ENCODE measurements around the gene SYTL3. TPM values are rescaled to one million over a fixed set of nuclear protein-coding genes. Genes with fewer than 3 reads are reported as not detected.

The SYTL3 gene
- total and polyA plus RNA-seq, 2 donors (not counting 1 experiment from before 2014, with no cell fraction given): 1.1 to 5.4 TPM

DNA sequence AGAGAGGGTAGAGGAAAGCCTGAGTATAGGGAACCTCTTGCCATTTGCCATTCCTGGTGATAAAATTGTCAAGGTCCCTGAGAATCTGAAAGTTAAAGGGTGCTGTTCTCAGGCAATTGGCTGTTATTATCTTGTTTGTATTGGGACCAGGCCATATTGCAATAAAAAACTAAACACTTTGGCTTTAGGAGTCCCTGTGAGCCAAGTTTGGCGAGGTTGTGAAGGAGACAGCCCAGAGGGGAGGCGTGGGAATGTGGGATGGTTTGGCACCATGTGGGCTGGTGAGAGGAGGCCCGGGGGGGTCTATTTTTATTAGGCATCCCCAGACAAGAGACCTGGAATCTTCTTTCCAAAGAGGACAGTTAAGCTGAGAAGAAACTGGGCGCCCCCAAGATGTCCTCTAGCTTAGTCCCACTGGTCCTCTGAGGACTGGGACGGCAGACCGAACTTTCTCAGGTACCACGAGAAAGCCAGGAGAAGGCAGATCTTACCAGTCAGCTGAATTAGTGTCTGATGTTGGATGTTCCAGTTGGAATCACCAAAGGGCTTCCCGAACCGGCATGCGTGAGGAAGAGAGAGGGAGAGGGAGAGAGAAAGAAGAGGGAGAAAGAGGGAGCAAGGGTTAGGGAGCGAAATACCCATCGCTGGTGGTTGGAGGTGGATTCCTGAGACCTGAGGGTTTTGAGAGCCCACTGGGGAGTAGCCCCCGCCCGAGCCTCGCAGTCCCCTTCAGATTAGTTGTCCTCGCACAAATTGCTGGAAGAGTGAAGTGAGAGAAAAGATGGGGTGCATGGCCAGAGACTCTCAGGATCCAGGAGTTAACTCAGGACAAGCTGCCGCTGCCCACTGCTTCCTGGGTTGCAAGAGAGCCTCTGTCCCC lies 29.7 kb upstream of the SYTL3 start:
- no peaks in the 10 kb centered on the region for H3K4me1 ChIP-seq (ENCODE audit: control insufficient read depth in 2 of 2, insufficient read depth in 2 of 2, low read length in 2 of 2)
- no peak for TF ChIP-seq EZH2 (IDR thresholded peaks at IDR 0.05; ENCODE audit: borderline replicate concordance, insufficient read depth, low read depth, low read length, poor library complexity, severe bottlenecking)
- TF ChIP-seq, protein P1, sequence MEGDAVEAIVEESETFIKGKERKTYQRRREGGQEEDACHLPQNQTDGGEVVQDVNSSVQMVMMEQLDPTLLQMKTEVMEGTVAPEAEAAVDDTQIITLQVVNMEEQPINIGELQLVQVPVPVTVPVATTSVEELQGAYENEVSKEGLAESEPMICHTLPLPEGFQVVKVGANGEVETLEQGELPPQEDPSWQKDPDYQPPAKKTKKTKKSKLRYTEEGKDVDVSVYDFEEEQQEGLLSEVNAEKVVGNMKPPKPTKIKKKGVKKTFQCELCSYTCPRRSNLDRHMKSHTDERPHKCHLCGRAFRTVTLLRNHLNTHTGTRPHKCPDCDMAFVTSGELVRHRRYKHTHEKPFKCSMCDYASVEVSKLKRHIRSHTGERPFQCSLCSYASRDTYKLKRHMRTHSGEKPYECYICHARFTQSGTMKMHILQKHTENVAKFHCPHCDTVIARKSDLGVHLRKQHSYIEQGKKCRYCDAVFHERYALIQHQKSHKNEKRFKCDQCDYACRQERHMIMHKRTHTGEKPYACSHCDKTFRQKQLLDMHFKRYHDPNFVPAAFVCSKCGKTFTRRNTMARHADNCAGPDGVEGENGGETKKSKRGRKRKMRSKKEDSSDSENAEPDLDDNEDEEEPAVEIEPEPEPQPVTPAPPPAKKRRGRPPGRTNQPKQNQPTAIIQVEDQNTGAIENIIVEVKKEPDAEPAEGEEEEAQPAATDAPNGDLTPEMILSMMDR (IDR thresholded peaks at IDR 0.05): no peak
- H3K4me1 Mint-ChIP-seq: no peaks in the 10 kb centered on the region
- no peak overlapping the region for H2AFZ ChIP-seq (ENCODE audit: insufficient read depth, low read depth, low read length, poor library complexity, severe bottlenecking)
- no peaks in the 10 kb centered on the region for H3K79me2 ChIP-seq (ENCODE audit: control insufficient read depth, insufficient read depth, low read length)
- intact Hi-C loops (cut with micrococcal nuclease): no loop called here
- H3K36me3 ChIP-seq (replicated peaks in 1 of 2; ENCODE audit: control extremely low read depth in 1 of 2, control insufficient read depth in 1 of 2, extremely low read depth in 1 of 2, insufficient read depth in 2 of 2, low read length in 1 of 2): peaks cover 0 to 28% of the 10 kb centered on the region in 2 experiments
- H3K4me2 ChIP-seq (replicated peaks; ENCODE audit: low read depth, low read length, poor library complexity, severe bottlenecking): no peak overlapping the region
- ATAC-seq (ENCODE audit: low read depth) (no peak), DNase-seq (no peak)
- no peaks in the 10 kb centered on the region for H3K27me3 Mint-ChIP-seq
- CTCF ChIA-PET: no interaction called here
- no peaks in the 10 kb centered on the region for H3K27me3 ChIP-seq (replicated peaks in 1 of 4; ENCODE audit: control extremely low read depth in 1 of 4, control insufficient read depth in 3 of 4, insufficient read depth in 4 of 4, low read length in 3 of 4)
- 98% methylated on average over 17 of the region's 17 CpGs for WGBS (ENCODE audit: insufficient coverage)
- no peaks in the 10 kb centered on the region for H3K9me3 Mint-ChIP-seq (ENCODE audit: insufficient read depth)
- H4K20me1 ChIP-seq (ENCODE audit: control insufficient read depth, insufficient read depth, low read length, poor library complexity, severe bottlenecking): no peaks in the 10 kb centered on the region
- no peak overlapping the region for H3K4me3 ChIP-seq (ENCODE audit: control extremely low read depth in 1 of 5, extremely low read depth in 1 of 5, insufficient read depth in 1 of 5, low read depth in 2 of 5, low read length in 4 of 5)
- no peak overlapping the region for H3K4me3 Mint-ChIP-seq
- H3K9me3 ChIP-seq (ENCODE audit: control extremely low read depth in 1 of 3, control insufficient read depth in 2 of 3, insufficient read depth in 1 of 3, low read length in 2 of 3): no peaks in the 10 kb centered on the region
- no peak overlapping the region for H3K27ac ChIP-seq (ENCODE audit: low read length in 2 of 2)
- H3K9ac ChIP-seq (ENCODE audit: low read length): no peak overlapping the region
- POLR2A ChIA-PET: no interaction called here
- H3K27ac Mint-ChIP-seq: no peak overlapping the region

DNA sequence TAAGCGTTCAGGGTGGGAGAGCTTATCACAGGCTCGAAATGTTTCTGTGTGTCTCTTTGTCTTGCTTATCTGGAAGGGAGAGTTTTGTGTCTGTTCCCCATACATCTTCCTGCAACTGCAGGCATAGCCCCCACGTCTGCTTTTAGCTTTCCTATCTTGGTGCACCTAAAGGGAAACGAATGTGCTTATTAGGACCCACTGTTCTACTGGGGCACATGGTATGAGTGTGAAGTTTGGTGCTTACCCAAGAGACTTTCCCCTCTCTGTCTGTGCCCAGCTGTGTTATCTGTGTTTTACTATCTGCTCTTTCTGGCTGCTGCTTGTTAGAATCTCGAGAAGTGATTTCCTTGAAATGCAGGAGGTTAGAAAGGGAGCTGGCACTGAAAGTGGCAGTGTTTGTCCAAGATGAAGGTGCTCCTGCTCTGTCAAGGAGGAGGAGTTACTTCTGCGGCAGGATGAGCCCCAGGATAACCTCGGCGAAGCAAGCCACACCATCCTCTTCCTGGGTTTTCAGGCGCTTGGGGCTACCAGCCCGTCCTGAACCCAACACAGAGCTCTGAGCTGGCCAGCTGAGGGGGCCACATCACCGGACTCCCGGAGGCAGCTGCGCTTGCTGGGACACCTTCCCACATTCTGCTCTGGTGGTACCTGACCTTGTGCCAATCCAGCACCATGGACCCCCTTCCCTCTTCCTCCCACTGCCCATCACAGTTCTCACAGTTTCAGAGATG lies 28.7 kb upstream of the SYTL3 start:
- H3K4me3 Mint-ChIP-seq: no peak overlapping the region
- no peak overlapping the region for H3K4me2 ChIP-seq (replicated peaks; ENCODE audit: low read depth, low read length, poor library complexity, severe bottlenecking)
- POLR2A ChIA-PET: no interaction called here
- H3K36me3 ChIP-seq (replicated peaks in 1 of 2; ENCODE audit: control extremely low read depth in 1 of 2, control insufficient read depth in 1 of 2, extremely low read depth in 1 of 2, insufficient read depth in 2 of 2, low read length in 1 of 2): peaks cover 0 to 35% of the 10 kb centered on the region in 2 experiments
- no peak for TF ChIP-seq EZH2 (IDR thresholded peaks at IDR 0.05; ENCODE audit: borderline replicate concordance, insufficient read depth, low read depth, low read length, poor library complexity, severe bottlenecking)
- TF ChIP-seq, protein P1 (IDR thresholded peaks at IDR 0.05): no peak
- H3K4me1 Mint-ChIP-seq: no peaks in the 10 kb centered on the region
- no peaks in the 10 kb centered on the region for H3K4me1 ChIP-seq (ENCODE audit: control insufficient read depth in 2 of 2, insufficient read depth in 2 of 2, low read length in 2 of 2)
- no peaks in the 10 kb centered on the region for H3K9me3 ChIP-seq (ENCODE audit: control extremely low read depth in 1 of 3, control insufficient read depth in 2 of 3, insufficient read depth in 1 of 3, low read length in 2 of 3)
- H3K9me3 Mint-ChIP-seq (ENCODE audit: insufficient read depth): no peaks in the 10 kb centered on the region
- H3K27me3 ChIP-seq (replicated peaks in 1 of 4; ENCODE audit: control extremely low read depth in 1 of 4, control insufficient read depth in 3 of 4, insufficient read depth in 4 of 4, low read length in 3 of 4): no peaks in the 10 kb centered on the region
- 92% methylated on average over 13 of the region's 13 CpGs for WGBS (ENCODE audit: insufficient coverage)
- H3K79me2 ChIP-seq (ENCODE audit: control insufficient read depth, insufficient read depth, low read length): no peaks in the 10 kb centered on the region
- intact Hi-C loops (cut with micrococcal nuclease): no loop called here
- CTCF ChIA-PET: no interaction called here
- no peak overlapping the region for H3K27ac ChIP-seq (ENCODE audit: low read length in 2 of 2)
- ATAC-seq (ENCODE audit: low read depth) (no peak), DNase-seq (no peak)
- no peak overlapping the region for H3K9ac ChIP-seq (ENCODE audit: low read length)
- no peak overlapping the region for H2AFZ ChIP-seq (ENCODE audit: insufficient read depth, low read depth, low read length, poor library complexity, severe bottlenecking)
- no peak overlapping the region for H3K4me3 ChIP-seq (ENCODE audit: control extremely low read depth in 1 of 5, extremely low read depth in 1 of 5, insufficient read depth in 1 of 5, low read depth in 2 of 5, low read length in 4 of 5)
- no peak overlapping the region for H3K27ac Mint-ChIP-seq
- no peaks in the 10 kb centered on the region for H4K20me1 ChIP-seq (ENCODE audit: control insufficient read depth, insufficient read depth, low read length, poor library complexity, severe bottlenecking)
- no peaks in the 10 kb centered on the region for H3K27me3 Mint-ChIP-seq

Measured in B cell (primary cell).